ENCODE data around the gene FLNC. TPM values are rescaled to one million over a fixed set of nuclear protein-coding genes. Genes with fewer than 3 reads are reported as not detected.

FLNC gene
- total RNA-seq, 1 donor from 2014 or later: 6.7 TPM

DNA sequence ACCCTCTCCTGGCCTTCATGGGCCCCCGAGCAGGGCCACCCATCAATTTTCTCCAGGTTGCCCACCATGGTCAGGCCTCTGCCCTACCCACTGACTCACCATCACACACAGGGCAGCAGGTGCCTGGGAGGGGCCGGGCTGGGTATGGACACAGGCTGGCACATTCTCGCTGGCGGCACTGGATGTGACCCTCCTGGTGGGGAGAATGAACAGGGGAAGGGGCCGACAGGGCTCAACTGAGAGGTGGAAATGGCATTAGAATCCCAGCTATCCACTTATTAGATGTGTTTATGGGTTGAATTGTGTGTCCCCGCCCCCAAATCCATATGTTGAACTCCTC is 63.9 kb downstream of the FLNC start:
- no peak for DNase-seq (ENCODE audit: low spot score)
- Mint-ChIP-seq H3K4me1 (no peaks in the 10 kb centered on the region), H3K4me3 (no peak overlapping the region), H3K27me3 (ENCODE audit: insufficient read depth, low read depth) (peaks cover 9% of the 10 kb centered on the region), H3K27ac (no peak overlapping the region), H3K9me3 (peaks cover 2% of the 10 kb centered on the region), H3K36me3 (no peaks in the 10 kb centered on the region)
- no peaks in the 10 kb centered on the region for H3K79me2 ChIP-seq (ENCODE audit: low read depth)
- H3K9ac ChIP-seq: no peak overlapping the region
- peaks cover 25% of the 10 kb centered on the region for H3K27me3 ChIP-seq
- no peak overlapping the region for H3K4me2 ChIP-seq
- no peak overlapping the region for H3K4me3 ChIP-seq
- H3F3A ChIP-seq (ENCODE audit: low read depth): peaks cover 9% of the 10 kb centered on the region
- H3K9me3 ChIP-seq (ENCODE audit: low read depth): peaks cover under 1% of the 10 kb centered on the region
- H4K20me1 ChIP-seq (ENCODE audit: low read depth): no peaks in the 10 kb centered on the region
- no peaks in the 10 kb centered on the region for H3K36me3 ChIP-seq
- H2AFZ ChIP-seq (replicated peaks): no peak overlapping the region
- no peak for TF ChIP-seq EZH2phosphoT487 (IDR thresholded peaks at IDR 0.05)
- TF ChIP-seq, protein P1, sequence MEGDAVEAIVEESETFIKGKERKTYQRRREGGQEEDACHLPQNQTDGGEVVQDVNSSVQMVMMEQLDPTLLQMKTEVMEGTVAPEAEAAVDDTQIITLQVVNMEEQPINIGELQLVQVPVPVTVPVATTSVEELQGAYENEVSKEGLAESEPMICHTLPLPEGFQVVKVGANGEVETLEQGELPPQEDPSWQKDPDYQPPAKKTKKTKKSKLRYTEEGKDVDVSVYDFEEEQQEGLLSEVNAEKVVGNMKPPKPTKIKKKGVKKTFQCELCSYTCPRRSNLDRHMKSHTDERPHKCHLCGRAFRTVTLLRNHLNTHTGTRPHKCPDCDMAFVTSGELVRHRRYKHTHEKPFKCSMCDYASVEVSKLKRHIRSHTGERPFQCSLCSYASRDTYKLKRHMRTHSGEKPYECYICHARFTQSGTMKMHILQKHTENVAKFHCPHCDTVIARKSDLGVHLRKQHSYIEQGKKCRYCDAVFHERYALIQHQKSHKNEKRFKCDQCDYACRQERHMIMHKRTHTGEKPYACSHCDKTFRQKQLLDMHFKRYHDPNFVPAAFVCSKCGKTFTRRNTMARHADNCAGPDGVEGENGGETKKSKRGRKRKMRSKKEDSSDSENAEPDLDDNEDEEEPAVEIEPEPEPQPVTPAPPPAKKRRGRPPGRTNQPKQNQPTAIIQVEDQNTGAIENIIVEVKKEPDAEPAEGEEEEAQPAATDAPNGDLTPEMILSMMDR (IDR thresholded peaks at IDR 0.05): no peak
- TF ChIP-seq EZH2 (IDR thresholded peaks at IDR 0.05): no peak
- no peak overlapping the region for H3K27ac ChIP-seq
- H3K4me1 ChIP-seq: no peaks in the 10 kb centered on the region

GRCh38 chr7:128895320-128895719 is 65.1 kb downstream of the FLNC start:
- no peak overlapping the region for H2AFZ ChIP-seq (replicated peaks)
- Mint-ChIP-seq H3K9me3 (peaks cover 4% of the 10 kb centered on the region), H3K27me3 (ENCODE audit: insufficient read depth, low read depth) (peaks cover 4% of the 10 kb centered on the region), H3K4me1 (no peaks in the 10 kb centered on the region), H3K36me3 (no peaks in the 10 kb centered on the region), H3K4me3 (no peak overlapping the region), H3K27ac (no peak overlapping the region)
- no peak overlapping the region for H3K4me3 ChIP-seq
- peaks cover 4% of the 10 kb centered on the region for H3K9me3 ChIP-seq (ENCODE audit: low read depth)
- TF ChIP-seq EZH2 (IDR thresholded peaks at IDR 0.05) (no peak), EZH2phosphoT487 (IDR thresholded peaks at IDR 0.05) (no peak)
- TF ChIP-seq, protein P1 (IDR thresholded peaks at IDR 0.05): no peak
- H3K4me2 ChIP-seq: no peak overlapping the region
- no peaks in the 10 kb centered on the region for H3F3A ChIP-seq (ENCODE audit: low read depth)
- no peaks in the 10 kb centered on the region for H3K36me3 ChIP-seq
- no peak for DNase-seq (ENCODE audit: low spot score)
- no peak overlapping the region for H3K27ac ChIP-seq
- H3K79me2 ChIP-seq (ENCODE audit: low read depth): no peaks in the 10 kb centered on the region
- H3K9ac ChIP-seq: no peak overlapping the region
- H3K27me3 ChIP-seq: peaks cover 16% of the 10 kb centered on the region
- H3K4me1 ChIP-seq: no peaks in the 10 kb centered on the region
- H4K20me1 ChIP-seq (ENCODE audit: low read depth): no peaks in the 10 kb centered on the region

DNA sequence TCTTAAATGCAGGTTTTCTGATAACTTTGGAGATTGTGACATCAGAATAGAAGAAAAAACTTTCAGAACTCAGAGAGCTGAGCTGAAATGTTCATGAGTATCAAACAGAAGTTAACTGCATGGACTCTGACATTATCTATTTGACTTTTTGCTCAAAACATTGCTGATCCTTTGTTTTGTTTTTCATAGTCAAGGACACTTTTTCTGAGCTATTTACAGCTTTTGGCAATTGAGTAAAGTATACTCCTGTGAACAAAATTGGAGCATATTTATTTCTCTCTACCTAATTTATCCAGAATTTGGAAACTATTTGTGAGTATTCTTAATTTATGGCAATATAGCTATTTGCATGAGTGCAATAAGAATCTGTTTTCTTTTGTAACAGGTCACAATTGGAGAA is 69.2 kb downstream of the FLNC start:
- no peak overlapping the region for H3K4me3 ChIP-seq
- TF ChIP-seq EZH2phosphoT487 (IDR thresholded peaks at IDR 0.05) (no peak), EZH2 (IDR thresholded peaks at IDR 0.05) (no peak)
- TF ChIP-seq, protein P1 (IDR thresholded peaks at IDR 0.05): no peak
- H3K9ac ChIP-seq: no peak overlapping the region
- no peak overlapping the region for H3K4me3 Mint-ChIP-seq
- DNase-seq (ENCODE audit: low spot score): no peak
- H3F3A ChIP-seq (ENCODE audit: low read depth): no peaks in the 10 kb centered on the region
- H3K27ac ChIP-seq: no peak overlapping the region
- H4K20me1 ChIP-seq (ENCODE audit: low read depth): no peaks in the 10 kb centered on the region
- peaks cover 4% of the 10 kb centered on the region for H3K27me3 Mint-ChIP-seq (ENCODE audit: insufficient read depth, low read depth)
- peaks cover 7% of the 10 kb centered on the region for H3K9me3 Mint-ChIP-seq
- H3K36me3 Mint-ChIP-seq: no peaks in the 10 kb centered on the region
- H3K4me2 ChIP-seq: no peak overlapping the region
- H3K9me3 ChIP-seq (ENCODE audit: low read depth): peaks cover 4% of the 10 kb centered on the region
- no peak overlapping the region for H2AFZ ChIP-seq (replicated peaks)
- no peak overlapping the region for H3K27ac Mint-ChIP-seq
- no peaks in the 10 kb centered on the region for H3K36me3 ChIP-seq
- no peaks in the 10 kb centered on the region for H3K79me2 ChIP-seq (ENCODE audit: low read depth)
- H3K4me1 Mint-ChIP-seq: no peaks in the 10 kb centered on the region
- no peaks in the 10 kb centered on the region for H3K4me1 ChIP-seq
- H3K27me3 ChIP-seq: no peaks in the 10 kb centered on the region
